ENCODE results near the gene SLC25A53.

Gene SLC25A53, protein sequence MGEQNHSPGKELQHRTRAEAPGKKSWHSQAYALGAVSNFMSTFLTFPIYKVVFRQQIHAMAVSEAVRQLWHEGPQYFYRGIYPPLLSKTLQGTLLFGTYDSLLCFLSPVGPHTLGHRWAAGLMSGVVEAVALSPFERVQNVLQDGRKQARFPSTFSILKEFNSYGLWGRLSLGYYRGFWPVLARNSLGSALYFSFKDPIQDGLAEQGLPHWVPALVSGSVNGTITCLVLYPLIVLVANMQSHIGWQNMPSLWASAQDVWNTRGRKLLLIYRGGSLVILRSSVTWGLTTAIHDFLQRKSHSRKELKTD

DNA sequence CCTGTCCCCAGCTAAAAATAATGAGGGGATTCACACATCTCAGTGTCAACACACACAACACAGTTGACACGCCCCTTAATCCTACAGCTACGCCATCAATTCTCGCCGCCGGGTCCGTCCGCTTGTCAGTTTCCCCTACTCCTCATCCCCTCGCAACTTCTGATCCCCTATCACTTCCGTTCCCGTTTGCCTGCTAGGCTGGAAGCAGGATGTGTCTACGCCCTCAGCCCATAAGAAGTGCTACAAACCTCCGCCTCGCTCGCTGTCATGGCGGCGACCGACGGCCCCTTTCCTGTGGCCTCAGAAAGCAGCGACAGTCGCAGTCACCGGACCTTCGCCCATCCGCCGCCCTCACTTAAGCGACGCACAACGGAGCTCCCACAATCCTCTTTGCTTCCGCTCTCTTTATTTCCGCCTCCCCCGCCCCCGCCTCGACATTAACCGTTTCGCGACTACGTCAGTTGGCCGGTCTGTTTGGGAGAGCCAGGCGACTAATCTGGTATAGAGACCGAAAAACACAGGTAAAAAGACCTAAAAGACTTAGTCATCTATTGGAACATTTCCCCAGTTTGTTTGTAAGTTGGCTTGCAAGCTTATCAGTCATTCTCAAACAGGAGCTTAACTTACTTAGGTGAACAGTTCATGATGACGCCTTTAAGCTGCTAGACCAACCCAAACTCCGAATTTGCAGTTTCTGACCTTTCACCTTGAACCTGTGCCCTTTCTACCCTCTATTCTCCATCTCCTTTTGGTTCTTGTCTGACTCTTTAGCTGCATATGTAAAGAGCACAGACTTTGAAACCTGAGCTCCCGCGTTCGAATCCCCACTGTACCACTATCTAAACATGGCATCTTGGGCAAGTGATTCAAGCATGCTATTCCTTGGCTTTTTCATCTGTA is at the start of gene SLC25A53:
TSS of gene SLC25A53 (minus strand) at position 380 of the 900 bp plus-strand sequence. CDS start 51,752 bp downstream, outside the sequence.
- Mint-ChIP-seq H3K4me1 (ENCODE audit: low read depth) (peaks cover 5% of the 10 kb centered on the region), H3K9me3 (no peaks in the 10 kb centered on the region), H3K36me3 (ENCODE audit: low read depth) (peaks cover 22% of the 10 kb centered on the region), H3K27me3 (no peaks in the 10 kb centered on the region), H3K27ac (peak within 1 kb of the TSS; percentile 98), H3K4me3 (peak within 1 kb of the TSS; percentile 94)
- intact Hi-C loops (cut with micrococcal nuclease), result loop anchor here (1.0 to 10.0 kb wide), 2 partner anchors 9 to 472 kb away; partner anchors contain the start of genes FAM199X and MORF4L2

DNA sequence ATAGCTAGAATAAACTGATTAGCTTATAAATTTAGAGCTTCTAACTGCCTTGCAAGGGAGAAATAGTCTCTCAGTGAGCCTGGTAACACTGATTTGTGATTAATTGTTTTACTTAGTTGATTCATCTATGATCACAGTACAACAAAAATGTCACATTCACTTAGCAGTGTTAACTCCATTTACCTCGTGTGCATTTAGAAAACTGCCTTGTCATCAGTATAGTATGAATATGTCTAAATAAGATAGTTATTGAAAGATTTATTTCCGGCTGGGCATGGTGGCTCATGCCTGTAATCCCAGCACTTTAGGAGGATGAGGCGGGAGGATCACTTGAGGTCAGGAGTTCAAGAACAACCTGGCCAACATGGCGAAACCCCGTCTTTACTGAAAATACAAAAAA is 48.7 kb upstream of the SLC25A53 start:
- Mint-ChIP-seq H3K27me3 (no peaks in the 10 kb centered on the region), H3K4me3 (no peak overlapping the region), H3K36me3 (ENCODE audit: low read depth) (peaks cover 14% of the 10 kb centered on the region), H3K9me3 (no peaks in the 10 kb centered on the region), H3K4me1 (ENCODE audit: low read depth) (no peaks in the 10 kb centered on the region), H3K27ac (no peak overlapping the region)
- intact Hi-C loops (cut with micrococcal nuclease), result no loop called here

DNA sequence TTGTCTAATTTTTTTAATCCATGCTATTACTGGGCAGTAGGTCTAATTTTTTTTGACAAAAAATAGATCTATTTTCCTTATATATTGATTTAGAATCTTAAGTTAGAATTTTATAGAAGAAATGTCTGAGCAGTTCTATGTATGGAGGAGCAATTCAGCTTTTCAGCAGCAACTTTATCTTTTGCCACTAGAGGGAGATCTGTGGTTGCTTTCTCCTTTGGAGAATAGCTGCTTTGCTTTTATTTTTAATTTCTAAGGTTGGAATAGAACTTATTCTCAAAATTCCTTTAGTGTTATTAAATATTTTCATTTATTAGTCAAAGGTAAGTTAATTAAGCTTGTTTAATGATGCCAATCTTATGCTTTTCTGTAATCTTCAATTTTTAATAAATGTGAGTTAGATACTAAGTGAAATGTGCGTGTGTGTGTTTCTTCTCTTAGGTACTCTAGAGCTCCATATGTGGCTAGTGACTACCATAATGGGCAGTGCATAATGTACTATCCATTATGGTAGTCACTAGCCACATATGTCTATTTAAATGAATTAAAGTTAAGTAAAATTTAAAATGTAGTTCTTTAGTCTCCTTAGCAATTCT is 38.8 kb upstream of the SLC25A53 start:
- H3K9me3 Mint-ChIP-seq, result no peaks in the 10 kb centered on the region
- no peaks in the 10 kb centered on the region for H3K27me3 Mint-ChIP-seq
- no peaks in the 10 kb centered on the region for H3K4me1 Mint-ChIP-seq (ENCODE audit: low read depth)
- no peak overlapping the region for H3K4me3 Mint-ChIP-seq
- H3K27ac Mint-ChIP-seq, result no peak overlapping the region
- intact Hi-C loops (cut with micrococcal nuclease), result no loop called here
- peaks cover 39% of the 10 kb centered on the region for H3K36me3 Mint-ChIP-seq (ENCODE audit: low read depth)

DNA sequence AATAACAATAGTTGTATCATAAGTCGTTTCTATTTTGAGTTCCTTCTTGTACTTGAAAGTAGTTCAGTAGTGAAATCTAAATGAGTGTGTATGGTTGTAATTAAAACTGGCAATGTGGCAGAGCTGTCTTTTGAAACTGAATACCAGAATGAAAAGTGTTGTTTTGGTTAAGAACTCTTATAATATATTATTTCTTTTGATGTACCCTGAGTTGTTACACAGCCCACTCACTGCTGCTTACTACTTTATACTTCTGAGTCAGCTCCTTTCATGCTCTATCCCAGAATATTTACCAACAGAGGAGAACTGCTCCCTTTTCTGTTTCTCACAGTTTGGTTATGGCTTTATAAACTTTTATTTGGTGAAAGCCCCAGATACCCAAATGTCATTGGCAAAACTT is 38.2 kb upstream of the SLC25A53 start:
- intact Hi-C loops (cut with micrococcal nuclease), result no loop called here
- Mint-ChIP-seq H3K4me3 (no peak overlapping the region), H3K27ac (no peak overlapping the region), H3K27me3 (no peaks in the 10 kb centered on the region), H3K36me3 (ENCODE audit: low read depth) (peaks cover 43% of the 10 kb centered on the region), H3K9me3 (no peaks in the 10 kb centered on the region), H3K4me1 (ENCODE audit: low read depth) (no peaks in the 10 kb centered on the region)

DNA sequence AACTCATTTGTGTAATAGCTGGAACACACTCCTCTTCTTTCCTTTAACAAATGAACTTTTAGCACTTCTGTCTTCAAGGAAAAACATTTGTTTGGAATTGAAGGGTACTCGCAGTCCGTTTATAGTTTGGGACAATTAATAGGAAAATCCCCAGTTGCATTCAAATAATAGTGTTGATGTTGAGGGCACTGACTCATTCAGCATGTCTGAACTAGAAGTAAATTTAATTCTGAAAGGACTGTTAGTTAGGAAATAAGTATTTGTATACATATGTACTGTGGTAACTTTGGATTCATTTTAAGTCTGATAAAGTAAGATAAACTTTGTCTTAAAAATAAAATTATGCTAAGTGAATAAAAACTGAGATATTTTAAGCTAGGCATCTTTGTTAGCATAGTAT is 36.7 kb upstream of the SLC25A53 start:
- Mint-ChIP-seq H3K9me3 (no peaks in the 10 kb centered on the region), H3K4me3 (no peak overlapping the region), H3K36me3 (ENCODE audit: low read depth) (peaks cover 46% of the 10 kb centered on the region), H3K27me3 (no peaks in the 10 kb centered on the region), H3K27ac (no peak overlapping the region), H3K4me1 (ENCODE audit: low read depth) (no peaks in the 10 kb centered on the region)
- intact Hi-C loops (cut with micrococcal nuclease), result no loop called here

DNA sequence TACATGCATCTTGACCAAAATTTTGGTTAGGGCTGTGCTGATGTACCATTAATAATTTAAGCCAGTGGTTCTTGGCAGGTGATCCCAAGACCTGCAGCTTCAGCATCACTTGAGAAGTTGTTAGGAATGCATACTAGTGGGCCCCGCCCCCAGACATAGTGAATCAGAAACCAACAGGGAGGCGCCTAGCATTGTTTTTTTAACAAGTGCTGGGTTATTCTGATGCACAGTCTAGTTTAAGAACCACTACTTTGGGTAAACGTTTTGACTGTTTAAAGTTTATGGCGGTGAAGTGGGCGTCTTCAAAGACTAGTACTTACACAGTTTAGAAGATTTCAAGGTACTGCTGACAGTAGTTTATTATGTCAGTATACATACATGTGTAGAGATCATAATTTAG is 33.0 kb upstream of the SLC25A53 start:
- Mint-ChIP-seq H3K27me3 (no peaks in the 10 kb centered on the region), H3K36me3 (ENCODE audit: low read depth) (peaks cover 52% of the 10 kb centered on the region), H3K9me3 (no peaks in the 10 kb centered on the region), H3K4me3 (no peak overlapping the region), H3K4me1 (ENCODE audit: low read depth) (no peaks in the 10 kb centered on the region), H3K27ac (no peak overlapping the region)
- intact Hi-C loops (cut with micrococcal nuclease), result no loop called here

DNA sequence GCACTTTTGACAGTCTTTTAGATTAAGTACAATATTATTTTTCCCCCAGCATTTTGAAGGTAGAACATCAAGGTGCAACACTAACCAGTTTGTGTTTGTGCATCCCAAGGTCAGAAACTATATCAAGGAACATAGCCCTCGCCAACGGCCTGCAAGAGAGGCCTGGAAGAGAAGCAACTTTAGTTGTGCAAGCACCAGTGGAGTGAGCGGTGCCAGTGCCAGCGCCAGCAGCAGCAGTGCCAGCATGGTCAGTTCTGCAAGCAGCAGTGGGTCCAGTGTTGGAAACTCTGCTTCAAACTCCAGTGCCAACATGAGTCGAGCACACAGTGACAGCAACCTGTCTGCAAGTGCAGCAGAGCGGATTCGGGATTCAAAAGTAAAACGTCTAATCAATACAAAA is 31.1 kb upstream of the SLC25A53 start:
- intact Hi-C loops (cut with micrococcal nuclease), result no loop called here
- H3K9me3 Mint-ChIP-seq, result no peaks in the 10 kb centered on the region
- no peak overlapping the region for H3K27ac Mint-ChIP-seq
- H3K4me3 Mint-ChIP-seq, result no peak overlapping the region
- H3K4me1 Mint-ChIP-seq (ENCODE audit: low read depth), result no peaks in the 10 kb centered on the region
- no peaks in the 10 kb centered on the region for H3K27me3 Mint-ChIP-seq
- H3K36me3 Mint-ChIP-seq (ENCODE audit: low read depth), result peaks cover 64% of the 10 kb centered on the region

DNA sequence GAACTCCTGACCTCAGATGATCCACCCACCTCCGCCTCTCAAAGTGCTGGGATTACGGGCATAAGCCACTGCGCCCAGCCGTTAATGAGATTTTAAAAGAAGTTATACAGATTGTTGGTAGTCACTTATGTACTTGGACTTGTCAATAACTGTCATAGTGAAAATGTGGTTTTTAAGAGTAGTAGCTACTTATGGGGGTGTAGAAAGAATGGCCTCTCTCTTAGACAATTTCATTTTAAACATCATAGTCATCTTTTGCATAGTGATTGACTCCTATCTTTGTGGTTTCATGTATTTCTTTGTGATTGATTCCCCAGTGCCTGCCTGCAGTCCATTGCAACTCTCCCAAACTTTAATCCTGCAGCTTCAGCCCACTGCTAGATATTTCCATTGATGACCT is 26.9 kb upstream of the SLC25A53 start:
- Mint-ChIP-seq H3K27ac (no peak overlapping the region), H3K36me3 (ENCODE audit: low read depth) (peaks cover 59% of the 10 kb centered on the region), H3K27me3 (no peaks in the 10 kb centered on the region), H3K9me3 (no peaks in the 10 kb centered on the region), H3K4me1 (ENCODE audit: low read depth) (peaks cover 6% of the 10 kb centered on the region), H3K4me3 (no peak overlapping the region)
- intact Hi-C loops (cut with micrococcal nuclease), result no loop called here

DNA sequence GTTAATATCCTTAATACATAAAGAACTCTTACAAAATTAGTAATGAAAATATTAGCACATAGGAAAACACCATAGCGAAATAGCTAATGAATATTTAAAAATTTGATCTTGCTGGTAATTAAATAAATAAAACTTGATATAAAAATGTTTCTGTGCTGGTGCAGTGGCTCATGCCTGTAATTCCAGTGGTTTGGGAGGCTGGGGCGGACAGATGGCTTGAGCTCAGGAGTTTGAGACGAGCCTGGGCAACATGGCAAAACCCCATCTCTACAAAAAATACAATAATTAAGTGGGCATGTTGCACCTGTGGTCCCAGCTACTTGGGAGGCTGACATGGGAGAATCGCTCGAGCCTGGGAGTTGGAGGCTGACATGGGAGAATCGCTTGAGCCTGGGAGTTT is 17.0 kb upstream of the SLC25A53 start:
- H3K27ac Mint-ChIP-seq, result no peak overlapping the region

DNA sequence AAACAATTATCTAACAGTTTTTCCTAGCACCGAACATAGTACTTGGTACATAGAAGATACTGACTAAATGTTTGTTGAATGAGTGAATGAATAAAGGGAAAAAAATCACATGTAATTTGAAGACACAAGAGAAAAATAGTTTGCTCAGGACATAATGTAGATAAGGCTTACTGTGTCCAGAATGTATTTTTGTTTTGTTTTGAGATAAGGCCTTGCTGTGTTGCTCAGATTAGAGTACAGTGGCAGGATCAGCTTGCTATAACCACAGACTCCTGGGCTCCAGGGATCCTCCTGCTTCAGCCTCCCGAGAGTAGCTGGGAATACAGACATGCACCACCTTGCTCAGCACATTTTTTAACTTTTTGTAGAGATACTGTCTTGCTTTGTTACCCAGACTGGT is 16.0 kb upstream of the SLC25A53 start:
- Mint-ChIP-seq H3K27ac (no peak overlapping the region), H3K9me3 (no peaks in the 10 kb centered on the region), H3K4me3 (no peak overlapping the region), H3K27me3 (no peaks in the 10 kb centered on the region), H3K4me1 (ENCODE audit: low read depth) (peaks cover 26% of the 10 kb centered on the region), H3K36me3 (ENCODE audit: low read depth) (peaks cover 37% of the 10 kb centered on the region)
- intact Hi-C loops (cut with micrococcal nuclease), result no loop called here

More for the DNA sequence above, 17.0 kb upstream of the SLC25A53 start:
- H3K4me1 Mint-ChIP-seq (ENCODE audit: low read depth), result peaks cover 17% of the 10 kb centered on the region
- no peaks in the 10 kb centered on the region for H3K27me3 Mint-ChIP-seq
- intact Hi-C loops (cut with micrococcal nuclease), result no loop called here
- H3K36me3 Mint-ChIP-seq (ENCODE audit: low read depth), result peaks cover 45% of the 10 kb centered on the region
- H3K9me3 Mint-ChIP-seq, result no peaks in the 10 kb centered on the region
- no peak overlapping the region for H3K4me3 Mint-ChIP-seq

DNA sequence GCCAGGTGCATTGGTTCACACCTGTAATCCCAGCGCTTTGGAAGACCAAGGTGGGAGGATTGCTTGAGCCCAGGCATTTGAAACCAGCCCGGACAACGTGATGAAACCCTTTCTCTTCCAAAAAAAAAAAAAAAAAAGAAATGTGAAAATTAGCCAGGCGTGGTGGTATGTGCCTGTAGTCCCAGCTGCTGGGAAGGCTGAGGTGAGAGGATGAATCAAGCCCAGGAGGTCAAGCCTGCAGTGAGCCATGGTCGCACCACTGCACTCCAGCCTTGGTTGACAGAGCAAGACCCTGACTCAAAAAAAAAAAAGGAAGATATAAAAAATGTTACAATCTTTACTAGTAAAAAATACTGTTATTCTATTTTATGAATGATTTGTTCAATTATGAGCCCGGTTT is 15.3 kb upstream of the SLC25A53 start:
- H3K27ac Mint-ChIP-seq, result no peak overlapping the region
- H3K36me3 Mint-ChIP-seq (ENCODE audit: low read depth), result peaks cover 31% of the 10 kb centered on the region
- intact Hi-C loops (cut with micrococcal nuclease), result no loop called here
- H3K4me3 Mint-ChIP-seq, result no peak overlapping the region
- no peaks in the 10 kb centered on the region for H3K9me3 Mint-ChIP-seq
- H3K4me1 Mint-ChIP-seq (ENCODE audit: low read depth), result peaks cover 32% of the 10 kb centered on the region
- H3K27me3 Mint-ChIP-seq, result no peaks in the 10 kb centered on the region

DNA sequence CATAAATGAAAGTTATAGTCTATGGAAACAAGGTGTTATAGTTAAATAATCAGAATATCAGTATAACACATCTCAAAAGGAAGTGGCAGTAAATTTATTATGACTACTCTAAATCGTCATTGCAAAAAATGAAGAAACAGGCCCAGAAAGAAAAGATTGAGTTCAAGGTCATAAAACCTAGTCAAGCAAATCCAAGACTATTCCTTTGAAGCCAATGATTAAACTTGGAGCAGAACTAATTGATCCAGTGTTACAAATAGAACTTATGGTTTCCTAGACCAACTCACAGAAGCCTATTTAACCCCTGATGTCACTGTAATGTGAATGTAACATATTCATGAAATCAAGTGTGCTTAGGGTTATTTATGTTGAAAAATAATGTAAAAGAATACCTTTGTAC is 11.3 kb upstream of the SLC25A53 start:
- intact Hi-C loops (cut with micrococcal nuclease), result no loop called here
- Mint-ChIP-seq H3K36me3 (ENCODE audit: low read depth) (peaks cover 19% of the 10 kb centered on the region), H3K4me3 (peak overlapping the region; percentile 81), H3K27me3 (no peaks in the 10 kb centered on the region), H3K4me1 (ENCODE audit: low read depth) (peaks cover 42% of the 10 kb centered on the region), H3K27ac (peak overlapping the region; percentile 85), H3K9me3 (no peaks in the 10 kb centered on the region)

DNA sequence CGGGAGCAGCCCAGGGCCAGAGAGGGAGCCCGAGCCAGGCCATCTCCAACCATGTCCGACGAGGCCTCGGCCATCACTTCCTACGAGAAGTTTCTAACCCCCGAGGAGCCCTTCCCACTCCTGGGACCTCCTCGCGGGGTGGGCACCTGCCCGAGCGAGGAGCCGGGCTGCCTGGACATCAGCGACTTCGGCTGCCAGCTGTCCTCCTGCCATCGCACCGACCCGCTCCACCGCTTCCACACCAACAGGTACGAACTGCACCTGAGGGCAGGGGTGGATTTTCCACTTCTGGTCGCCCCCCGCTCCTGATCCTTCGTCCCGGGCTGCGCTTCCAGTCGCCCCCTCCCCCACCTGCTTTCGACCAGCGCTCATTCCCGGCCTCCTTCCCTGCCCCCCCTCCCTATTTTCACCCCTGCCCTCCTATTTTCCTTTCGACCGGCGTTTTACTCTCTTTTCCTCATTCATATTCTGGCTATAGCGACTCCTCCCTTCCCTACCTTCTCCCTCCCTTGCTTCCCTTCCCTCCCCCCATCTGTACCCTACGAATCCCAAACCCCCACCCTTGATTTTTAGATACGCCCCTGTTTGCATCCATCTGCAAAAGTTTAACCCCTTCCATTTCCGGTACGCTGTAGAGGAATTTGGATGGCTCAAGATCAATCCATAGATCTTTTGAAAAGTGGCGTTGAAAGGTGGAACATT is 10.1 kb upstream of the SLC25A53 start:
- Mint-ChIP-seq H3K36me3 (ENCODE audit: low read depth) (peaks cover 19% of the 10 kb centered on the region), H3K4me3 (peak overlapping the region; percentile 81), H3K27ac (peak overlapping the region; percentile 85), H3K27me3 (no peaks in the 10 kb centered on the region), H3K4me1 (ENCODE audit: low read depth) (peaks cover 52% of the 10 kb centered on the region), H3K9me3 (no peaks in the 10 kb centered on the region)
- intact Hi-C loops (cut with micrococcal nuclease), result loop anchor here (1.0 kb wide), 1 partner anchor 11 kb away; no protein-coding TSS in a partner anchor
